ENCODE measurements around the gene CXCL9. TPM values are rescaled to one million over a fixed set of nuclear protein-coding genes. Genes with fewer than 3 reads are reported as not detected.
"Not testable (repeated sequence)": the region's sequence is repeated elsewhere in the genome, so short reads cannot be mapped to it uniquely, and the experiment has no call there.

CXCL9 gene
- total RNA-seq, 1 donor from 2014 or later = not detected

DNA sequence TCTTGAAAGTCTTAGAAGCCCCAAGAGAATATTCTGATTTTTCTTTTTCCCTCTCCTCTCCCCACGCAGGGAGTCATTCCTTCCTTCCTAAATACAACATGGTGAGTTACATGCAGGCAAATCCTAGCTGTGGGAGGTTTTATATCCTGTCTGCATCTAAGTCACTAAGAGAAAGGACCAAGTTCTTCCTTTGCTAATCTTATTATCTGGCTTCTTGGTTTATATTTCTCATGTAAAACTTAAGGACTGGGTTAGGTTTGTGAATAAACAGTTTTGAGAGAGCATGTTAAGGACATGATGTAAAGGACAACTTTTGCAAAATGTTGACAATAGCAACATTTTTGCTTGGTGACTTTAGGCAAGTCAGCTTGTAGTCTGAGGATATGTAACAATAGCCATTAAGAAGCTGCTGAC lies 5.1 kb upstream of the CXCL9 start:
- no peak for DNase-seq (ENCODE audit: extremely low read depth, low read depth, low spot score)

DNA sequence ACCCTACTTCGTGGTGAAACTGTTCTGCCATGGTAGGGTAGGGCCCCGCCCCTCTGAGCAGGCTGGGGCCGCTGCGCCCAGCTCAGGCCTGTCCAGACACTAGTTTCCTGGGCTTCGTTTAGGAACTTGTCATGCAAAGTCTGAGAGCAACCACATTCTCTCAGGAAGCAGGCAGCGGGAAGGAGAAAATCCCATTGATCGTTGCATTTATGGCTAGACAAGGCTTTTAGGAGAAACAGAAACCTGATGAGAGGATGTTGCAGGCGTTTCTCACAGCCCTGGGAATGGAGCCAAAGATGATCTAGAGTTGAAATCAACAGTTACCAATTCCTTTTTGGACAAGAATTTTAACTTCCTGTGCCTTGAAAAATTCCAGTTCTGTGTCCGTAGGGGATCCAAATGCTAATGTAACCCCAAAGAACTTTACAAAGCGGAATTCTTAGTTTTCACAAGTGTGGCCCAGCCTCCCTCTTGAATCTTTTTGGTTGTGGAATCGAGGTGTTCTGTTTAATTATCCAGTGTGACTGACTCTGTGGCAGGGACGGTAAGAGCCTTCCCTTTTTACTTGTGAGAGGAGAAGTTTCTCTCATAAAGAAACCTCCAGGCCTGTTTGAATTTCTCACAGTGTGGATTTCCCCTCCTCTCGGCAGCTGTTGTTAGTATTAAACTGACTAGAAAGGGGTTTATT lies 4.5 kb upstream of the CXCL9 start:
- no peak for DNase-seq (ENCODE audit: extremely low read depth, low read depth, low spot score)

DNA sequence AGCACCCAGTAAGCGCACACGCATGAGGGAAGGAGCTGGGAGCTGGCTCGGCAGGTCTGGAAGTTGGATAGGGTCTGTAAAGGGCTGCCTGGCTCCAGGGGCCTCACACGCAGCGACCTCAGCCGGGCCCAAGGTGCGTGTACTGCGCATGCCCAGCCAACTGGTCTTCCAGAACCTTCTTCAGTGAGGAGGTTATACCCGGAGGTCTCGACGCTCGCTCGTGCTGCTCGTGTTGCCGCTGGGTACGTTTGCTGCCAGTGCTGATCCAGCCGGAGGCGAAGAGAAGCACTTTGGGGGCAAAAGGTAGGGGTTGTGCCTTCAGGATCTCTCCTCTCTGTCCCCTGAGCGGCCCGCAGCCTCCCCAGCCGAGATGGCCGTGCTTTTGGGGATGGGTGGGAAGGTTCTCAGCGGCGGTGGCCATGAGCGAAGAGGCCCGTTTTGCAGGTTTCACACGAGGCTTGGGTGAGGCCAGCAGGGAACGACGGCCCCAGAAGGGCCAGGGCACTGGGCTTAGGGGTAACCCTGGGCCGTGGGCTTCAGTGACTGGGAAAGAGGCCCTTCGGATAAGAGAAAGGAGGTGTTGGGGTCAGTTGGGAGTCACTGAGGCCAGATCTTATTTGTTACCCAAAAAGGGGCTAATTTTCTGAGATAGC lies 3.8 kb upstream of the CXCL9 start:
- no peak for DNase-seq (ENCODE audit: extremely low read depth, low read depth, low spot score)

DNA sequence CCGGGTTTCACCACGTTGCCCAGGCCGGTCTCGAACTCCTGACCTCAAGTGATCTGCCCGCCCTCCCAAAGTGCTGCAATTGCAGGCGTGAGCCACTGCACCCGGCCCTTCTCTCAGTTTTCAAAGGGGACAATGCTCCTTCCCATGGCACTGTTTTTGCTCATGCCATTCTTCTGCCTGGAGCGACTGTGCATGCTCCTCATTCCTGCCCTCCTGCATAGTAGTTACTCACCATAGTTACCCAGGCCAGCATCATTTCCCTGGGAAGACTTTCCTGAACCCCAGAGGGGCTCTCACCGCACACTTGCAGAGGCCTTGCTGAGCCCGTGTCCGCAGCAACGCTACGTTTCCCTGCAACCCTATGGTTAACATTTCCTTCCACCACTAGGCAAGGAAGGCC lies 3.3 kb upstream of the CXCL9 start:
- no peak for DNase-seq (ENCODE audit: extremely low read depth, low read depth, low spot score)

DNA sequence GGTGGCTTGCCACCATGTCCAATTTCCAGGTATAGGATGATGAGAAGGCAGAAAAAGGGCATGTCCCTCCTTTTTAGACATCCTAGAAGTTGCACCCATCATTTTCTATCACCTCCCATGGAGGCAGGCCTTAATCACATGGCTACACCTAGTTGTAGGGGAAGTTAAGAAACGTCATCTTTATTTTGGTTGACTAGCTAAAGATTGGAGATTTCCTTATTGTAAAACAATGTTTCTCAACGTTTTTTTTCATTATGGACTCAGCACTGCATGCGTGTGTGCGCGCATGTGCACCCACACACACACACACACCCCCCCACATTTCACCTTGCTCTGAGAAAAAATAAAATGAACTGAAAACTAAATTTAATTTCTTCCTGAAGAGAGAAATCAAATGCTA lies 2.0 kb upstream of the CXCL9 start:
- DNase-seq (ENCODE audit: extremely low read depth, low read depth, low spot score) = no peak

DNA sequence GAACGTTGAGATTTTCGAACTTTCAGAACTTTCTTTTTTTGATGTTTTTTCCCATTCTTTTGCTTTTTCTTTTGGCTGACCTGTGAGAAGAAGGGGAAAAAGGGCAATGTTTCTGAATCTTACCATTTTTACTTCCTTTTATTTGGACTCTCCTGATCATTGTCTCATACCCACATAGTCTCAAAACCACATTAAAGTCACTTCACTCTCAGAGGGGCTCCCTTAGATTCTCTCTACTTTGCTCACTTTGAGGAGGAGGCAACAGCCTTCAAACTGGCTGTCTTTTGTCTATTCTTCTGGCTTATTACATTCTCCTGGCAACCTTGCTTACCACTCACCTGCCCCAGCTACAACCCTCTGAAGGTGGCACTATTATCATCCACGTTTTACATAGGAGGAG lies 3.7 kb downstream of the CXCL9 start:
- DNase-seq (ENCODE audit: extremely low read depth, low read depth, low spot score) = no peak

DNA sequence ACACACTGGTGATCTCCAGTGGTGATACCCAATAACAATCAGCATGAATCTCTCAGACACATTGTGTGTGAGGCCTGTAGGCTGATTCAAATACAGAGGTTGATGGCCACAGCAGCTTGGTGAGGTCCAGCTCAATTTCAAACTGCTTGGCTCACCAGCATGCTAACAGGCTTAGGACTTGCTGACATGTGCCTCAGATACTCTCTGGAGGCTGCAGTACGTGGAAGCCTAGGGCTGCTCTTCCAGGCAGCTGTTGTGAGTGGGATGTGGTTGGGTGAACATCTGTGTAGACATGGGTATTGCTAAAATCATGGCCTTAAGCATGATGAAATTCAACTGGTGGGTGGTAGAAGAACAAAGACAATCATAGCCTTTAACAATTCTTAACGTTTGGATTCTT lies 4.3 kb downstream of the CXCL9 start:
- DNase-seq (ENCODE audit: extremely low read depth, low read depth, low spot score) = no peak

DNA sequence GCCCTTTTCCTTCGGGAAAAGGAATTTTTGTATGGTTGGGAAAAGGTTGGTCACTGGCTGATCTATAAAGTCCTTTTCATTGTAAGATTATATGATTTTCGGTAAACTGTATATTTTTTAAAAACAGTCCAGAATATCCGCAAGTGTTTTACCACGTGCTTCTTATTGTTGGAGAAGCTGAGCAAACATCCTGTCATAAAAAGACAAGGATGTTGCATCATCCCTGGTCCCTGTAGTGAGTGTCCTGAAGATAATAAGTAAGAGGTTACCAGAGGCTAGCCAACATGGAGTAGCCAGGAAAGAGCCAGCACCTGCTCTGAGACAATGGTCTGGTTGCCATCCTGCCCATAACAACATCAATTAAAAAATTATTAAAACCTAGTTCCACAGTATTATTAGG lies 5.1 kb downstream of the CXCL9 start:
- DNase-seq (ENCODE audit: extremely low read depth, low read depth, low spot score) = peak; percentile 45

DNA sequence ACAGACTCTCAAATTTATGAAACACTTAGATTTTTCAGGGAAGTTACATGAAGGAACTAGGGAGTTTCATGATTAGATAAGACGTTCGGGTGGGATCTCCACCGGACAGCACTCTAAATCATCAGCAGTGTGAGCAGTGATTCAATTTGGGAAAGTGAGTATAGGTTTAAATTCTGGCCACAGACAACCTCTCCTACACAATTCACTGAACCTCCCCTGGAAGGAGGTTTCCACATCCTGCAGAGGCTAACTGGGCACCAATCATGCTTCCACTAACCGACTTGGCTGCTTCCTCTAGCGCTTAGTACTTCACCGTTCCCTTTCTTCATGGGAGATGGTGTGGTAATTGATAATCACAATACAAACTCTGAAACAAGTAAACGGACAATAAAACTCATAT lies 5.6 kb downstream of the CXCL9 start:
- DNase-seq (ENCODE audit: extremely low read depth, low read depth, low spot score) = no peak

DNA sequence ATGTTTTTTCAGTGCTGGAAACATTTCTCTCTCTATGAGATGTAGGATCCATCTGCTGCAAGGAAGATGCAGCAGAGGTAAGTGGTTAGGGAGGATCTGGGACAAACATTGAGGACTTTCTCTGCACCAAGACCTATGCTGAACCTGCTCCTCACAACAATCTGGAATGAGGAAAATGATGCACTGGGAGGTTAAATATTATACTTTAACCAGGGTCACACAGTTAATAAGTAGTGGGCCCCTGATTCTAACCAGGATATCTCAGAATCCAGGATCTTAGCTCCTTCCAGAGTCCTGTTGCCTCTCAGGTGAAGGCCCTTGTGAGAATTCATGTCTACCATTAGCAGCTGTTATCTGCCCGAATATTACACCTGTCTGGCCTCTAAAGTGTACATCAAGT lies 7.0 kb downstream of the CXCL9 start:
- no peak for DNase-seq (ENCODE audit: extremely low read depth, low read depth, low spot score)

DNA sequence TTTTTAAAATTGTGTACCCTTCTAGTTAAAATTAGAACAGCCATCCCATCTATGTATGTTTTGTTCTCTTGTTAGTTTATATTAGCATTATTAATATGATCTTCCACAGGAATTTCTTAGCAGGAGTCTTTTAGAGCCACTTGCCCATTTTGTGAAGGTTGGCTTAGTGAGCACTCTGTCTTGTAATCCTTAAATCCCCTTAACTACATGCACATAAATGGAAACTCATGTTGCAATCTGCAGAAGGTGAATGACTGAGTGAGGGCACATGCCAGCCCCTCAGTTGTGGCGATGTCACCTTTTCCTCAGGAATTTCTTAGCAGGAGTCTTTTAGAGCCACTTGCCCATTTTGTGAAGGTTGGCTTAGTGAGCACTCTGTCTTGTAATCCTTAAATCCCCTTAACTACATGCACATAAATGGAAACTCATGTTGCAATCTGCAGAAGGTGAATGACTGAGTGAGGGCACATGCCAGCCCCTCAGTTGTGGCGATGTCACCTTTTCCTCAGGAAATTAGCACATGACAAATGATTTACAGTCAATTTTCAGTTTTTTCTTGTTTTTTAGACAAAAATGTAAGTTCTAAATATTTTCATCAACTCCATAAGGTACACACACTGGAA lies 8.7 kb downstream of the CXCL9 start:
- DNase-seq (ENCODE audit: extremely low read depth, low read depth, low spot score) = not testable (repeated sequence)

DNA sequence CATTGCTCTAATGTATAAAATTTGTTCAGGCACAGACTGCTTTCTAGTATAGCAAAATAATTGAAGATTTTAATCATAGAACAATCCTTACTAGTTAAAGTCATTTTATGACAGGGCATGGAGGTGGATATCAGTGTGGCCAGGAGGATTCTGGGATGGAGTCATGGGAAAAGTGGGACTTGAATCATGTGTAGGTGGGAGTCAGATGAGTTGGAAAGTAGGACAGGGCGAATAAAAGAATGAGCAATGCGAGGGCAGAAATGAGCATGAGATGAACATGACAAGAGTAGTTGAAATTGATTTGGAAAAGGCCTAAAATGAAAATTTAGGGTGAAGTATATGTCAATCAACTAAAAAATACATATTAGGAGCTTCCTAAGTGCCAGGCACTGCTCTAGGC lies 9.4 kb downstream of the CXCL9 start:
- DNase-seq (ENCODE audit: extremely low read depth, low read depth, low spot score) = no peak

DNA sequence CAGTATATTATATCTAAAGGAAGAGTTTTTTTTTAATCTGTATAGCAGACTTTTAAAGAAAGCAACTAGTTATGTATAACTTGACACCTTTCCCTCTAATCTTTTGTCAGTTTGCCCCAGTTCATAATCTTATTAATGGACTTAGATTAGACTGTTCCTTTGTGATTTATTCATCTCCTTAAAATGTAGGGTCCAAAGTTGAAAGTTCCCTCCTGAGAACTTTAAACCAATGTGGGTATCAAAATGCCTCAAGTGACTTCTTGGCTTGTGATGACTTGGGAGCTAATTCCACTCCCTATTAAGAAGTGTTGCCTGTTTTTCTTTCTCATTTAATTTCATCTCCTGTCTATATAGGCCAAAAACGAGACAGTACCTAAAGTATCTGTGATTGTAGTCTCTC lies 10.2 kb downstream of the CXCL9 start:
- no peak for DNase-seq (ENCODE audit: extremely low read depth, low read depth, low spot score)

DNA sequence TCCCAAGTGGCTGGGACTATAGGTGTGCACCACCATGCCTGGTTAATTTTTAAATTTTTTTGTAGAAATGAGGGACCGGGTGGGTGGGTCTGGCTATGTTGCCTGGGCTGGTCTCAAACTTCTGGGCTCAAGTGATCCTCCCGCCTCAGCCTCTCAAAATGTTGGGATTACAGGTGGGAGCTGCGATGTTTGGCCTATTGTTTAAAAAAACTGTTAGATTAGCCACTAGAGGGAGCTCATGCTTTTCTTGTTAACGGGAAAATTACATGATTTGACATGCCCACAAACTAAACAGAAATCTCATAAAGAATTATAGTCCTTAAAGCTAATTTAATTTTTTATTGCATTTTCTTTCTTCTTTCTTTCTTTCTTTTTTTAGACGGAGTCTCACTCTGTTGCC lies 11.6 kb downstream of the CXCL9 start:
- no peak for DNase-seq (ENCODE audit: extremely low read depth, low read depth, low spot score)

DNA sequence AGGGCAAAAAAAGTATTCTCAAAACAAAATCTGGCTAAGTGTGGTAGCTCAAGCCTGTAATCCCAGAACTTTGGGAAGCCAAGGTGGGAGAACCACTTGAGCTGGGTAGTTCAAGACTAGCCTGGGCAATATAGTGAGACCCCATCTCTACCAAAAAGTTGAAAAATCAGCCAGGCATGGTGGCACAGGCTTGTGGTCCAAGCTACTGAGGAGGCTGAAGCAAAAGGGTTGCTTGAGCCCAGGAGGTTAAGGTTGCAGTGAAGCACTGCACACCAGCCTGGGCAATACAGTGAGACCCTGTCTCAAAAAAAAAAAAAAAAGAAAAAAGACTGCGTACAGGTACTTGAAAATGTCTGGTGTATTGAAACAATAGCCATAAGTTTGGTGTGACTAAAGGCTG lies 14.8 kb downstream of the CXCL9 start:
- DNase-seq (ENCODE audit: extremely low read depth, low read depth, low spot score) = no peak

DNA sequence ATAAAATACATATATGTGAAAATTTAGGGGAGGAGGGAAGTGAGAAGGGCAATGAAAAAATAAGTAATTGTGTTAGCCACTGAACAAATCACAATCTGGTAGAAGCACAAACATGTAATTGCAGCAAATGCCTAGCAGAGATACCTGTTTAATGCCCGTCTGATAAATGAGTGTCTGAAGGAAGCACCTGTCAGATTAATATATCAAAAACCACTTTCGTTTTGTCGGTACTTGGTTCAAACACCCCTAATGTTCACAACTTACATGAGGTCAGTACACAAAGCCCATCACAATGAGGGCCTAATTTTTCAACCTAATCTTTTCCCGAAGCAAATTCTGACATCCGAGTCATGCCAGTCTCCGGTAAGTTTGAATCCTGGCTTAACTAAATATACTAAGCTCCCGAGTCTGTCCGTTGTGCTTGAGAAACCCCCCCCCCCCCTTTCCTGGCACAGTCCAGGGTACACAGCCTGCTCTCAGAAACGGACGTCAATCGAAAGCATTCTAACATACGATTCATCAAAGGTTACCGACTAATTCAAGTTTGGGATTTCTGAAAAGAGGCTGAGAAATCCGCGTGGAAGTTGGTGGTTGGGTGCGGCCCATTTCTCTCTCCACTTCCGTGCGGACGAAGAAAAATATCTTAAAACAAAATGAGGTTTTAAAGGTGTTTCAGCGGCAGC lies 17.3 kb downstream of the CXCL9 start:
- DNase-seq (ENCODE audit: extremely low read depth, low read depth, low spot score) = no peak

DNA sequence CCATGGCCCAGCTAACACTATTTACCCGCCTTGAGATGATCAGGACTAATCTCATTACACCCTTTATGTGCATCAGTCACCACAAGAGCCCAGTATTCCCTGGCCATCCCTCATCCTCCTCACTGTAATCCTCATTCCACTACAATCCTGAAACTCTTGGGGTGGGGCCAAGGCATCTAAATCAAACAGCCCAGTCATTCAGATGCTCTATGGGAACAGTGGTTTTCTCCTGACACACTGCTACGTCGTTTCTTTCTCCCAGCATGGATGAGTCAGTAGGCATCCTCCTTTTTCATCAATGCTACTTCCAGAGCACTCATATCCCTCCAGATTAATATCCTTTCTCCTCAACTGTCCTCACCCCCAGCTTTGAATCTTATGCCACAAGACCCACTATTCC lies 22.2 kb downstream of the CXCL9 start:
- no peak for DNase-seq (ENCODE audit: extremely low read depth, low read depth, low spot score)

DNA sequence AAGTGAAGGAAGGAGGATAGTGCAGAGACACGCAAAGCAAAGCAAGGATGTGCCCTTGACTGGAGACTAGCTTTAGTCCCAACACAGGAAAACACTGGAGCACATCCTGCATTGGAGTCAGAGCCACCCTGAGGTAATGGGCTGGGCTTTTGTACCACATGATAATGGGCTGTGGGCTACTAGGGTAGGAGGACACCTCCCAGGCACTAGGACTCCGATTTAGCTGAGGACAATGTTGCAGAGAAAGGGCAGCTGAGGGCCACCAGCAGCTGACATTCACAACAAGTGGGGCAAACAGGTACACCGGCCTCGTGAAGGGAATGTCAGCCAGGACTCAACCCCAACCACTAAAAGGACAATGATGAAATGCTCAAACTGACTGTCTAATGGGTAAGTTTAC lies 26.7 kb downstream of the CXCL9 start:
- DNase-seq (ENCODE audit: extremely low read depth, low read depth, low spot score) = no peak

DNA sequence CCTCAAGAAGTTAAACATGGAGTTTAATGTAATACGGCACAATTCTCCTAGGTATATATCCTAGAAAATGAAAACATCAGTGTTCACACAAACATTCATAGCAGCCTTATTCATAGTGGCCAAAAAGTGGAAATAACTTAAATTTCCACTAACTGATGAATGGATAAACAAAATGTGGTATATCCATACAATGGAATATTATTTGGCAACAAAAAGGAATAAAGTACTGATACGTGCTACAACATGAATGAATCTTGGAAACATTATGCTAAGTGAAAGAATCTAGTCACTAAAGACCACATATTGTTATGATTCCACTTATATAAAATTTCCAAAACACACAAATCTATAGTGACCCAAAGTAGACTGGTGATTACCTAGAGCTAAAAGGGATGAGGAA lies 31.1 kb downstream of the CXCL9 start:
- DNase-seq (ENCODE audit: extremely low read depth, low read depth, low spot score) = no peak

DNA sequence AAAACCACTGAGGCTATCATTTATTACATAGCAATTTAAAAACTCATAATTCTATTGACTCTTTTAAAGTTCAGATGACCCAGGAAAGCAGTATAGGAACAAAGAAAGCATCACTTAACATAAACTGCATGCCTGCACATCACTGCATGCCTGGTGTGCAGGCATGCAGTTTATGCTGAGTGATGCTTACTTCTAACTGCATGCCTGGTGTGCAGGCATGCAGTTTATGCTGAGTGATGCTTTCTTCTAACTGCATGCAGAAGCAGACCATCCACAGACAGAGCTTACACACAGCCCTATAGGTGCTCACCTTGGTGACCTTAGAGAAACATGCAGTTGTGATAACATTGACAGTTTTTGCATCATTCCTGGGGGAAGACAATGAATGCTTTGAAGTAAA lies 33.5 kb downstream of the CXCL9 start:
- no peak for DNase-seq (ENCODE audit: extremely low read depth, low read depth, low spot score)

DNA sequence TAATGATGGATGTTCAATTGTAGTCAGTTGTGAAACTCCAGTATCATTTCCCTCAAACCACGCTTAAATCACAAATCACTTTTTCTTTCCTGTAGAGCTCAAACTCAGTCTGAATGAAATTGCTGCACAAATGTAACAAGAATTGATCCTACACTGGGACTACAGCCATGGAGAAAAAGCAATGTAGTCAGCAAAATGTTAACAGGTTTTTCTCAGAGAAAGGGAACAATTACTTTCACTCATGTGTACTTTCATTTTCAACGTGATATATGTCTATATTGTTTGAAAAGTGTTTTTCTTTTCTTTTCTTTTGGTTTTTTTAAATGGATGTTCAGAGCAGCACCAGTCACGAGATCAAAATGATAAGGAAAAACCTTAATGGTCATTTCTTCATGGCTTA lies 39.2 kb downstream of the CXCL9 start:
- no peak for DNase-seq (ENCODE audit: extremely low read depth, low read depth, low spot score)

DNA sequence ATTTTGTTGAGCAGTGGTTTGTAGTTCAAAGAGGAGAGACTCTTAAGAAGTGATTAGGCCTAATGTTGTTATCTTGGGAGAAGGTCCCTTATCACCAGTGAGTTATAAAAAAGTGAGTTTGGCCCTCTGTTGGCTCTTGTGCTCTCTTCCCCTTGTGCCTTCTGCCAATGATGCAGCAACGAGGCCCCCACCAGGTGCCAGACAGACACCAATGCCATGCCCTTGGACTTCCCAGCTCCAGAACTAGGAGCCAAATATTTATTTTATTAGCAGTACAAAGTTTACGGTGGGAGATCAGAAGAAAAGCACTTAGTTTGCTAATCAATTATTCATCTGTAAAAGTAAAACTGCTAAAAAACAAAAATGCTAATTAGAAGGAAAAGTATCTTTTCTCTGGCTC lies 43.8 kb downstream of the CXCL9 start:
- no peak for DNase-seq (ENCODE audit: extremely low read depth, low read depth, low spot score)
